Natural killer cell treated with Interleukin-12 subunit alpha and Interleukin-12 subunit beta and Interleukin-15 and Interleukin-18, amount 100 ng/mL, for 72 hours (primary cell): ENCODE results near the gene FSTL1. TPM values are rescaled to one million over a fixed set of nuclear protein-coding genes. Genes with fewer than 3 reads are reported as not detected.
"Not testable (repeated sequence)": the region's sequence is repeated elsewhere in the genome, so short reads cannot be mapped to it uniquely, and the experiment has no call there.

ENCODE experiments used
- ATAC-seq, 2 donors: fragments of 150-1000 bp; cut with Tn5 transposase in 1 of 2; sonication (Bioruptor Pico), chemical (Tn5 transposase) in 1 of 2; 2 replicates each; pipeline ENCODE4 v1.10.0; 2021
- DNase-seq: peaks from one replicate; pipeline ENCODE4 v3.0.0; 2022; ENCODE audit warnings: low spot score
- H3K27ac Mint-ChIP-seq, 2 donors: 1 replicate in 1 of 2; 2 replicates in 1 of 2; pipeline ENCODE4 v1.8.0; 2022; ENCODE audit warnings: mixed read lengths in 2 of 2, mild to moderate bottlenecking in 1 of 2, moderate library complexity in 1 of 2
- H3K27me3 Mint-ChIP-seq, 2 donors: 1 replicate in 1 of 2; 2 replicates in 1 of 2; pipeline ENCODE4 v1.8.0; 2022; ENCODE audit warnings: mixed read lengths in 2 of 2
- H3K36me3 Mint-ChIP-seq: one replicate; pipeline ENCODE4 v1.8.0; 2022; ENCODE audit warnings: mixed read lengths
- H3K4me1 Mint-ChIP-seq, 2 donors: 1 replicate in 1 of 2; 2 replicates in 1 of 2; pipeline ENCODE4 v1.8.0; 2022; ENCODE audit warnings: low read depth in 2 of 2, mixed read lengths in 2 of 2, mild to moderate bottlenecking in 1 of 2
- H3K4me3 Mint-ChIP-seq: one replicate; pipeline ENCODE4 v1.8.0; 2022; ENCODE audit warnings: mixed read lengths
- H3K9me3 Mint-ChIP-seq: 2 replicates; pipeline ENCODE4 v1.8.0; 2022; ENCODE audit warnings: mixed read lengths
- total RNA-seq, 2 donors: library from RNA; stranded (reverse); gene quantifications; one replicate each; pipeline ENCODE4 v1.2.3, GENCODE V29; 2022

FSTL1 gene
- total RNA-seq, 2 donors from 2014 or later, result 1.4 to 2.6 TPM

- Mint-ChIP-seq H3K4me3 (no peak overlapping the region), H3K27ac (no peak overlapping the region), H3K4me1 (no peaks in the 10 kb centered on the region), H3K36me3 (no peaks in the 10 kb centered on the region), H3K9me3 (no peaks in the 10 kb centered on the region), H3K27me3 (no peaks in the 10 kb centered on the region)
- ATAC-seq (no peak), DNase-seq (no peak)
Observed at GRCh38 chr3:120407508-120408287, 43.1 kb downstream of the FSTL1 start.

DNA sequence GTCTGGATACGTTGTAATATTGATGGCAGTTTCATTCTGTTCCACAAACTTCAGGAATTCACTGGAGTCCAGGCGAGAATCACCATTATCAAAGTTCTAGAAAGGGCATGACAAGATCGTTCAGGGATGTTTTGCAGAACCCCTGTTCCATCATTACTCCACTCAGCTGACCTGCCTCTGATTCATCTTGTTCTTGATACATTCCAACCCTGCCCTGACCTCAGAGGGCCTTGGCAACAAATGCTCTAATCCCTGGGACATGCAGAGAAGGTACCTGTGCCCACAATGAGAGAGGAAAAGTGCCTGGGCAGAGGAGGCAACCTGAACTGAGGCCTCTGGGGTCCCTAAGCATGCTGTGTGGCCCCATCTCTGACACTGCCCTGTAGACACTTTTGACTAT is 45.9 kb downstream of the FSTL1 start:
- H3K9me3 Mint-ChIP-seq, result no peaks in the 10 kb centered on the region
- no peak overlapping the region for H3K27ac Mint-ChIP-seq
- no peaks in the 10 kb centered on the region for H3K36me3 Mint-ChIP-seq
- DNase-seq (no peak), ATAC-seq (no peak)
- peaks cover under 1 to 3% of the 10 kb centered on the region in 2 donors for H3K4me1 Mint-ChIP-seq
- H3K27me3 Mint-ChIP-seq, result no peaks in the 10 kb centered on the region
- no peak overlapping the region for H3K4me3 Mint-ChIP-seq

GRCh38 chr3:120402257-120402656 is 48.5 kb downstream of the FSTL1 start:
- ATAC-seq (no peak), DNase-seq (no peak)
- Mint-ChIP-seq H3K27ac (no peak overlapping the region), H3K36me3 (no peaks in the 10 kb centered on the region), H3K4me3 (no peak overlapping the region), H3K9me3 (no peaks in the 10 kb centered on the region), H3K27me3 (no peaks in the 10 kb centered on the region), H3K4me1 (peaks cover 7 to 9% of the 10 kb centered on the region in 2 donors)

DNA sequence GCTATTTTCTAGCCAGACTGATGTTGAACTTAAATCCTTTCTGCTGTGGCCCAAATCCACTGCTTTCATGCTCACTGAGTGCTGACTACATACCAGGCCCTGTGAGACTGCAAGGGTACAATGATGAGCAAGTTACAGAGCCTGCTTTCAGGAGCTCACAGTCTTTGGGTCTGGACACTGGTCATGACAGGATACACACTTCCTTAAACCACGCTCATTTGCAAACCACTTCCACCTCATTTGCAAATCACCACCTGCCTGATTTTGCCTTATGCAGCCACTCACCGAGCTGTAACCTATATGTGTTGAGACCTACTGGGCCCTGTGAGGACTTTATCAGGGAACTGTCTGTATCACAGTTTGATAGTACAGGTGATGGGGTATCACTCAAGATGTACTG is 51.4 kb downstream of the FSTL1 start:
- Mint-ChIP-seq H3K4me3 (no peak overlapping the region), H3K27ac (no peak overlapping the region), H3K4me1 (peaks cover 7 to 9% of the 10 kb centered on the region in 2 donors), H3K9me3 (no peaks in the 10 kb centered on the region), H3K27me3 (no peaks in the 10 kb centered on the region), H3K36me3 (no peaks in the 10 kb centered on the region)
- no peak for DNase-seq
- ATAC-seq, result no peak

GRCh38 chr3:120396469-120396868 is 54.3 kb downstream of the FSTL1 start:
- Mint-ChIP-seq H3K4me3 (no peak overlapping the region), H3K27me3 (peaks cover under 1 to 7% of the 10 kb centered on the region in 2 donors), H3K9me3 (no peaks in the 10 kb centered on the region), H3K27ac (no peak overlapping the region), H3K36me3 (no peaks in the 10 kb centered on the region), H3K4me1 (peaks cover 7 to 9% of the 10 kb centered on the region in 2 donors)
- no peak for DNase-seq
- ATAC-seq, result no peak

DNA sequence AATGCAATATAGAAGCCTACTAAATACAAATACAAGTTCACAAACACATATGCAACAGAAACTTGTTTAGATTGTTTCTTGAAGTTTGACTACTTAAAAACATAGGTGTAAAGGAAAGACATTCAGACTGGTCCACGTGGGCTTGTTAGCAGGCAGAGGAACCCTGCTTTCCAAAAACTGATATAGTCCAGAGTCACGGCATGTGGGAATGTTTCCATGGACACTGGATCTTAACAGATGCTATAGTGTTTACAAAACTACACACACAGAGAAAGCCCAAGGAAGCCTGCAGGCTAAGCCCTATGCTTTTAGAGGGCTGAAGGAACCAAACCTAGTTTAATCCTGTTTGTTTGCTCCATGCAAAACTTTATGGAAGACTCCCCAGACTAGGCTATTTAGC is 56.4 kb downstream of the FSTL1 start:
- no peak for ATAC-seq
- peaks cover 5 to 11% of the 10 kb centered on the region in 2 donors for H3K27me3 Mint-ChIP-seq
- no peak for DNase-seq
- no peak overlapping the region for H3K4me3 Mint-ChIP-seq
- H3K27ac Mint-ChIP-seq, result no peak overlapping the region
- H3K9me3 Mint-ChIP-seq, result no peaks in the 10 kb centered on the region
- H3K36me3 Mint-ChIP-seq, result no peaks in the 10 kb centered on the region
- H3K4me1 Mint-ChIP-seq, result peaks cover under 1 to 1% of the 10 kb centered on the region in 2 donors

GRCh38 chr3:120393761-120394160 is 57.0 kb downstream of the FSTL1 start:
- no peak overlapping the region for H3K4me3 Mint-ChIP-seq
- H3K36me3 Mint-ChIP-seq, result no peaks in the 10 kb centered on the region
- DNase-seq (no peak), ATAC-seq (no peak)
- H3K4me1 Mint-ChIP-seq, result no peaks in the 10 kb centered on the region
- peaks cover 5 to 11% of the 10 kb centered on the region in 2 donors for H3K27me3 Mint-ChIP-seq
- no peaks in the 10 kb centered on the region for H3K9me3 Mint-ChIP-seq
- no peak overlapping the region for H3K27ac Mint-ChIP-seq

DNA sequence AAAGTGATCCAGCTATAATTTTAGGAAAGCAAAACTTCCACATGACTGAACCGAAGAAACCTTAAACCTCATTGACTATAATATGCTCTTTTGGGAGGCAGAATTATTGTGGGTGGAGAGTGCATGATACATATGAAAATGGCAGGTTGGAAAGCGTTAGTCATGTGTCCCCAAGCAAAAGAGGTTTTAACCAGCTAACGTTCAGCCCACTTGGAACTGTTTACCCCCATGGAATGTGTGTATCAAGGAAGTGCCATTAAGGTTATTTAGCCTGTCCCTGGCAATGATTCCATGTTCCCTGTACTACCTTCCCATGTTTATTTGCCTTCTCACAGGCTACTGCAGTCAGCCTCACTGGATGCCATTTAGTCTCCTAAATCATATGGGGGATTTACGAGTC is 57.5 kb downstream of the FSTL1 start:
- Mint-ChIP-seq H3K4me1 (no peaks in the 10 kb centered on the region), H3K27me3 (peaks cover 5 to 11% of the 10 kb centered on the region in 2 donors), H3K9me3 (no peaks in the 10 kb centered on the region), H3K4me3 (no peak overlapping the region), H3K36me3 (no peaks in the 10 kb centered on the region), H3K27ac (no peak overlapping the region)
- DNase-seq (no peak), ATAC-seq (no peak)

DNA sequence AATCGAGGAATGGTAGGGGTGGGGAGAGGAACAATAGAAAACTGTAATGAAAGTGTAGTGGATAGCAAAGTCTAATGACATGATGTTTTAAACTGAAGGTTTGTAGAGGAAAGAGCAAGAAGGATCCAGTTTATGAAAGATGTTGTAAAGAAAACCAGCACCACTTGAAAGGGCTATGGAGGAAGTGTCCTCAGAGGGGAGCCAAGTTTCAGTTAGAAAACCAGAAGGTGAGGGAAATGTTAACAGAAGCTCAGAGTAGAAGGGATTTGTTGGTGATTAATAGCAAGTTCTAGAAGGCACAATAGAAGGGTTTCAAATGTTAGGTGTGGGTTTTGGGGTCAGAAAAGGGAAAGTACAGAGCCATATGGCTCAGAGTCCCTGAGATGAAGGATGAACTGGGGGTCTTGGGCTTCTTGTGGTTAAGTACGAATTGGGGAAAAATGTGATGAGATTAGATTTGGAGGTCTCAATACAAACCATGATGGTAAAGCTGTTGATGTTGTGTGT is 67.8 kb downstream of the FSTL1 start:
- ATAC-seq, result no peak
- H3K4me3 Mint-ChIP-seq, result no peak overlapping the region
- H3K27me3 Mint-ChIP-seq, result peaks cover 4 to 14% of the 10 kb centered on the region in 2 donors
- no peaks in the 10 kb centered on the region for H3K9me3 Mint-ChIP-seq
- H3K27ac Mint-ChIP-seq, result no peak overlapping the region
- H3K36me3 Mint-ChIP-seq, result no peaks in the 10 kb centered on the region
- no peak for DNase-seq
- H3K4me1 Mint-ChIP-seq, result no peaks in the 10 kb centered on the region

DNA sequence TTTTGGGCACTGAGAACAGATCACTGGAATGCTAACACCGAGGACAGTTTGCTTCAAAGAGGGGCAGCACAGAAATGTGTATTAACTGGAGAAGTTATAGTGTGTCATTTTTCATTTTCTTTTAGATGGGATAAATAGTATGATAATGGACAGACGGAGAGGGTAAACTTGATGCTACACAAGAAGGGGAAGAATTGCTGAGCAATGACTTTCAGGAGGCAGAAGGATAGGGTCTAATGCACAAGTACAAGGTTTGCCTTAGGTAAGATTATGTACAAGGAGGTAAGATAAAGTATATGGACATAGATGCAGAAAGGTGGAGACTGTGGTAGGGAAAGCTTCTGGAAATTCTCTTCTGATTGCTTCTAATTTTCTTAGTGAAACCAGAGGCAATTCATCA is 69.3 kb downstream of the FSTL1 start:
- Mint-ChIP-seq H3K9me3 (no peaks in the 10 kb centered on the region), H3K4me3 (no peak overlapping the region), H3K27ac (no peak overlapping the region), H3K27me3 (peaks cover 4 to 13% of the 10 kb centered on the region in 2 donors), H3K4me1 (no peaks in the 10 kb centered on the region), H3K36me3 (no peaks in the 10 kb centered on the region)
- DNase-seq (no peak), ATAC-seq (no peak)

DNA sequence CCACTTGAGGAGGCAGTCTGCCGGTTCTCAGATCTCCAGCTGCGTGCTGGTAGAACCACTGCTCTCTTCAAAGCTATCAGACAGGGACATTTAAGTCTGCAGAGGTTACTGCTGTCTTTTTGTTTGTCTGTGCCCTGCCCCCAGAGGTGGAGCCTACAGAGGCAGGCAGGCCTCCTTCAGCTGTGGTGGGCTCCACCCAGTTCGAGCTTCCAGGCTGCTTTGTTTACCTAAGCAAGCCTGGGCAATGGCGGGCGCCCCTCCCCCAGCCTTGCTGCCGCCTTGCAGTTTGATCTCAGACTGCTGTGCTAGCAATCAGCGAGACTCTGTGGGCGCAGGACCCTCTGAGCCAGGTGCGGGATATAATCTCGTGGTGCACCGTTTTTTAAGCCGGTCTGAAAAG is 72.8 kb downstream of the FSTL1 start:
- not testable (repeated sequence) for ATAC-seq, H3K9me3 Mint-ChIP-seq, H3K27me3 Mint-ChIP-seq, H3K4me3 Mint-ChIP-seq, H3K4me1 Mint-ChIP-seq, DNase-seq, H3K27ac Mint-ChIP-seq, H3K36me3 Mint-ChIP-seq

DNA sequence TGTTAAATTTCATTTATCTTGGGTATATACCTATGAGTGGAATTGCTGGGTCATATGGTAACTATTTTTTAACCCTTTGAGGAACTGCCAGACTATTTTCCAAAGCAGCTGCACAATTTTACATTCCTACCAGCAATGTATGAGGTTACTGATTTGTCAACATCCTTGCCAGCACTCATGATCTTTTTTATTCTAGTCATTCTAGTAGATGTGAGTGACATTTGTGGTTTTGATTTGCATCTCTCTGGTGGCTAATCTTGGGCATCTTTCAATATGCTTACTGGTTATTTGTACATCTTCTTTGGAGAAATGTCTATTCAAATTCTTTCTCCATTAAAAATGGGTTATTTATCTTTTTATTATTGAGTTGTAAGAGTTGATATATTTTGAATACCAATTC is 80.3 kb downstream of the FSTL1 start:
- DNase-seq (no peak), ATAC-seq (no peak)
- H3K9me3 Mint-ChIP-seq, result no peaks in the 10 kb centered on the region
- peaks cover 25 to 45% of the 10 kb centered on the region in 2 donors for H3K27me3 Mint-ChIP-seq
- H3K36me3 Mint-ChIP-seq, result no peaks in the 10 kb centered on the region
- no peak overlapping the region for H3K4me3 Mint-ChIP-seq
- H3K27ac Mint-ChIP-seq, result no peak overlapping the region
- H3K4me1 Mint-ChIP-seq, result no peaks in the 10 kb centered on the region

GRCh38 chr3:120369037-120369467 is 81.7 kb downstream of the FSTL1 start:
- H3K4me1 Mint-ChIP-seq, result no peaks in the 10 kb centered on the region
- H3K4me3 Mint-ChIP-seq, result no peak overlapping the region
- DNase-seq, result no peak
- ATAC-seq, result no peak
- H3K9me3 Mint-ChIP-seq, result no peaks in the 10 kb centered on the region
- peaks cover 30 to 47% of the 10 kb centered on the region in 2 donors for H3K27me3 Mint-ChIP-seq
- no peak overlapping the region for H3K27ac Mint-ChIP-seq
- H3K36me3 Mint-ChIP-seq, result no peaks in the 10 kb centered on the region

GRCh38 chr3:120368172-120368571 is 82.6 kb downstream of the FSTL1 start:
- no peak overlapping the region for H3K27ac Mint-ChIP-seq
- DNase-seq (no peak), ATAC-seq (no peak)
- H3K9me3 Mint-ChIP-seq, result no peaks in the 10 kb centered on the region
- H3K36me3 Mint-ChIP-seq, result no peaks in the 10 kb centered on the region
- no peaks in the 10 kb centered on the region for H3K4me1 Mint-ChIP-seq
- H3K27me3 Mint-ChIP-seq, result peaks cover 30 to 50% of the 10 kb centered on the region in 2 donors
- no peak overlapping the region for H3K4me3 Mint-ChIP-seq
